A549 (cell line): Measurements from ENCODE around the gene FOXJ2.

Source experiments
- CEBPB ChIP-seq, 2 experiments: fragments of >200 bp in 1 of 2; sonication (Bioruptor Twin) in 1 of 2; formaldehyde crosslinking in 1 of 2; IDR thresholded peaks; 2 replicates each; pipeline ENCODE4 v1.6.1; 2012 to 2016
- CTCF ChIP-seq: fragments of >200 bp; sonication (Bioruptor Twin); formaldehyde crosslinking; IDR thresholded peaks from 3 replicates; pipeline ENCODE4 v1.5.1; 2016
- EHF ChIP-seq: fragments of 250-450 bp; sonication (Bioruptor Pico); IDR thresholded peaks from 2 replicates; pipeline ENCODE4 v1.5.0; 2020; ENCODE audit warnings: mild to moderate bottlenecking
- ESRRA ChIP-seq: fragments of 150-350 bp; IDR thresholded peaks from 2 replicates; pipeline ENCODE4 v1.6.1; 2014; ENCODE audit warnings: mild to moderate bottlenecking, low read length, borderline replicate concordance
- FOSB ChIP-seq: fragments of 250-450 bp; sonication (Bioruptor Pico); IDR thresholded peaks from 2 replicates; pipeline ENCODE4 v1.5.0; 2020; ENCODE audit warnings: mild to moderate bottlenecking, moderate library complexity
- NPAS2 ChIP-seq: fragments of 250-450 bp; sonication (Bioruptor Pico); IDR thresholded peaks from 2 replicates; pipeline ENCODE4 v1.8.0; 2022; ENCODE audit warnings: mild to moderate bottlenecking, moderate library complexity, borderline replicate concordance
- POLR2A ChIP-seq: IDR thresholded peaks from 2 replicates; pipeline ENCODE4 v1.6.1; 2012; ENCODE audit warnings: mild to moderate bottlenecking, low read length
- RAD21 ChIP-seq, 2 experiments: fragments of >200 bp in 1 of 2; sonication (Bioruptor Twin) in 1 of 2; formaldehyde crosslinking in 1 of 2; IDR thresholded peaks in 1 of 2; conservative IDR thresholded peaks in 1 of 2; 2 replicates in 1 of 2; 3 replicates in 1 of 2; pipeline ENCODE4 v1.6.1; 2012 to 2018; ENCODE audit warnings: inconsistent platforms in 1 of 2
- REST ChIP-seq: fragments of 200-600 bp; sonication (generic); IDR thresholded peaks from 2 replicates; pipeline ENCODE4 v1.6.1; 2016; ENCODE audit warnings: antibody characterized with exemption, mild to moderate bottlenecking, moderate library complexity
- RFX5 ChIP-seq: fragments of 450-650 bp; IDR thresholded peaks from 2 replicates; pipeline ENCODE4 v1.7.1; 2014; ENCODE audit warnings: antibody characterized with exemption, mild to moderate bottlenecking, moderate library complexity
- TF ChIP-seq, protein P1 (sequence below): fragments of 250-450 bp; sonication (Bioruptor Pico); IDR thresholded peaks from 2 replicates; pipeline ENCODE4 v1.5.0; 2020; ENCODE audit warnings: low read depth, mild to moderate bottlenecking, moderate library complexity
- TF ChIP-seq, protein P2 (sequence below): fragments of 150-350 bp; IDR thresholded peaks from 2 replicates; pipeline ENCODE4 v1.6.1; 2014; ENCODE audit warnings: low read depth, mild to moderate bottlenecking, low read length

GRCh38 chr12:8077207-8077606 lies 44.7 kb downstream of the FOXJ2 start:
- TF ChIP-seq FOSB (CRISPR knock-in tag): no peak
- TF ChIP-seq POLR2A: no peak
- TF ChIP-seq ESRRA: no peak
- TF ChIP-seq CTCF: no peak
- TF ChIP-seq, protein P1, sequence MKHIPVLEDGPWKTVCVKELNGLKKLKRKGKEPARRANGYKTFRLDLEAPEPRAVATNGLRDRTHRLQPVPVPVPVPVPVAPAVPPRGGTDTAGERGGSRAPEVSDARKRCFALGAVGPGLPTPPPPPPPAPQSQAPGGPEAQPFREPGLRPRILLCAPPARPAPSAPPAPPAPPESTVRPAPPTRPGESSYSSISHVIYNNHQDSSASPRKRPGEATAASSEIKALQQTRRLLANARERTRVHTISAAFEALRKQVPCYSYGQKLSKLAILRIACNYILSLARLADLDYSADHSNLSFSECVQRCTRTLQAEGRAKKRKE: no peak
- TF ChIP-seq EHF: no peak
- no peak for TF ChIP-seq CEBPB (IDR thresholded peaks at IDR 0.05)
- no peak for TF ChIP-seq RAD21 (conservative IDR thresholded peaks at IDR 0.05 in 1 of 2, IDR thresholded peaks at IDR 0.05 in 1 of 2)
- TF ChIP-seq RFX5: no peak
- no peak for TF ChIP-seq NPAS2 (CRISPR knock-in tag)
- TF ChIP-seq REST: no peak
- TF ChIP-seq, protein P2, sequence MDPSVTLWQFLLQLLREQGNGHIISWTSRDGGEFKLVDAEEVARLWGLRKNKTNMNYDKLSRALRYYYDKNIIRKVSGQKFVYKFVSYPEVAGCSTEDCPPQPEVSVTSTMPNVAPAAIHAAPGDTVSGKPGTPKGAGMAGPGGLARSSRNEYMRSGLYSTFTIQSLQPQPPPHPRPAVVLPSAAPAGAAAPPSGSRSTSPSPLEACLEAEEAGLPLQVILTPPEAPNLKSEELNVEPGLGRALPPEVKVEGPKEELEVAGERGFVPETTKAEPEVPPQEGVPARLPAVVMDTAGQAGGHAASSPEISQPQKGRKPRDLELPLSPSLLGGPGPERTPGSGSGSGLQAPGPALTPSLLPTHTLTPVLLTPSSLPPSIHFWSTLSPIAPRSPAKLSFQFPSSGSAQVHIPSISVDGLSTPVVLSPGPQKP: no peak
